K562 (cell line): ENCODE data around the gene HSPB1. TPM values are rescaled to one million over a fixed set of nuclear protein-coding genes. Genes with fewer than 3 reads are reported as not detected.

Source experiments
- AFF1 ChIP-seq, 2 experiments: fragments of 450-650 bp; IDR thresholded peaks; 2 replicates each; pipeline ENCODE4 v1.6.1; 2018; ENCODE audit warnings: mild to moderate bottlenecking in 2 of 2, low read depth in 1 of 2; ENCODE audit not compliant: partially characterized antibody in 2 of 2
- CHCHD3 ChIP-seq: fragments of 250-450 bp; sonication (Bioruptor Pico); IDR thresholded peaks from 2 replicates; pipeline ENCODE4 v2.1.2; 2022; ENCODE audit warnings: mild to moderate bottlenecking
- ETS2 ChIP-seq: IDR thresholded peaks from 2 replicates; pipeline ENCODE4 v1.6.1; 2016; ENCODE audit warnings: borderline replicate concordance, missing genetic modification characterization, mild to moderate bottlenecking, moderate library complexity, missing compliant biosample characterization; ENCODE audit not compliant: poor library complexity, severe bottlenecking
- FOXP1 ChIP-seq: sonication (generic); formaldehyde crosslinking; IDR thresholded peaks from 2 replicates; pipeline ENCODE4 v1.8.0; 2022; ENCODE audit warnings: mild to moderate bottlenecking, missing genetic modification reagents
- HDAC6 ChIP-seq: IDR thresholded peaks from 2 replicates; pipeline ENCODE4 v1.6.1; 2012; ENCODE audit warnings: low read depth, mild to moderate bottlenecking, control low read depth, inconsistent platforms, low read length, moderate library complexity
- L3MBTL2 ChIP-seq: fragments of 450-650 bp; IDR thresholded peaks from 2 replicates; pipeline ENCODE4 v1.6.1; 2016; ENCODE audit warnings: mild to moderate bottlenecking, moderate library complexity
- MYBL2 ChIP-seq, 2 experiments: fragments of 450-650 bp in 1 of 2; sonication (generic) in 1 of 2; formaldehyde crosslinking in 1 of 2; IDR thresholded peaks; 2 replicates each; pipeline versions ENCODE4 v1.6.1 to v1.8.1; 2017 to 2022; ENCODE audit warnings: borderline replicate concordance in 1 of 2, inconsistent platforms in 1 of 2, low read depth in 1 of 2, mild to moderate bottlenecking in 1 of 2, missing genetic modification reagents in 1 of 2, moderate library complexity in 1 of 2
- PHB2 ChIP-seq: fragments of 450-650 bp; IDR thresholded peaks from 2 replicates; pipeline ENCODE4 v1.6.1; 2017; ENCODE audit warnings: low read depth
- RBM14 ChIP-seq: fragments of 200-400 bp; formaldehyde crosslinking; IDR thresholded peaks from 2 replicates; pipeline ENCODE4 v1.6.1; 2018; ENCODE audit warnings: low read depth, mild to moderate bottlenecking, low read length, moderate library complexity, borderline replicate concordance; ENCODE audit not compliant: insufficient read depth
- TBP ChIP-seq: optimal IDR thresholded peaks from 2 replicates; pipeline ENCODE3; 2011; ENCODE audit warnings: low read depth, low read length, improper control_type of control experiment
- ZKSCAN8 ChIP-seq: fragments of 200-800 bp; sonication (Bioruptor generic); IDR thresholded peaks from 2 replicates; pipeline ENCODE4 v1.6.1; 2016; ENCODE audit warnings: missing genetic modification characterization, missing compliant biosample characterization
- ZNF140 ChIP-seq: fragments of 250-450 bp; sonication (Bioruptor Pico); IDR thresholded peaks from 2 replicates; pipeline ENCODE4 v1.8.0; 2021; ENCODE audit warnings: moderate library complexity, mild to moderate bottlenecking, inconsistent platforms
- ZNF518B ChIP-seq: fragments of 250-450 bp; sonication (Bioruptor Pico); IDR thresholded peaks from 2 replicates; pipeline ENCODE4 v1.5.0; 2021; ENCODE audit warnings: mild to moderate bottlenecking, moderate library complexity
- polyA plus RNA-seq, 8 experiments: library from polyadenylated mRNA; depleted of rRNA in 4 of 8; stranded (reverse) in 5 of 8; unstranded in 3 of 8; fragments of >200 nt; fragmentation: Nextera tagmentation in 2 of 8; fragmentation: Illumina TruSeq in 1 of 8; extraction: Ambion mirVana in 2 of 8; extraction: Trizol in 1 of 8; gene quantifications; 2 replicates each; pipeline versions ENCODE4 v1.2.1 to v1.2.3, GENCODE V29; 2011 to 2014; ENCODE audit warnings: inconsistent platforms in 1 of 8, missing spikeins in 1 of 8
- total RNA-seq, 7 experiments: library from RNA; depleted of rRNA in 6 of 7; stranded (reverse); fragments of >200 nt in 6 of 7; fragmentation: Illumina TruSeq in 2 of 7; extraction: Trizol in 2 of 7; gene quantifications; 2 replicates each; pipeline versions ENCODE4 v1.2.1 to v1.2.3, GENCODE V29; 2011 to 2021; ENCODE audit warnings: low replicate concordance in 1 of 7
- TF ChIP-seq, protein P1 (sequence below): fragments of 450-650 bp; IDR thresholded peaks from 2 replicates; pipeline ENCODE4 v1.7.1; 2018; ENCODE audit warnings: mild to moderate bottlenecking, low read depth; ENCODE audit not compliant: partially characterized antibody

The HSPB1 gene
- total and polyA plus RNA-seq, 9 of the 15 experiments (the other 6 are each of a cell fraction or from before 2014, with no cell fraction given): 27.1 to 522 (median 138) TPM

DNA sequence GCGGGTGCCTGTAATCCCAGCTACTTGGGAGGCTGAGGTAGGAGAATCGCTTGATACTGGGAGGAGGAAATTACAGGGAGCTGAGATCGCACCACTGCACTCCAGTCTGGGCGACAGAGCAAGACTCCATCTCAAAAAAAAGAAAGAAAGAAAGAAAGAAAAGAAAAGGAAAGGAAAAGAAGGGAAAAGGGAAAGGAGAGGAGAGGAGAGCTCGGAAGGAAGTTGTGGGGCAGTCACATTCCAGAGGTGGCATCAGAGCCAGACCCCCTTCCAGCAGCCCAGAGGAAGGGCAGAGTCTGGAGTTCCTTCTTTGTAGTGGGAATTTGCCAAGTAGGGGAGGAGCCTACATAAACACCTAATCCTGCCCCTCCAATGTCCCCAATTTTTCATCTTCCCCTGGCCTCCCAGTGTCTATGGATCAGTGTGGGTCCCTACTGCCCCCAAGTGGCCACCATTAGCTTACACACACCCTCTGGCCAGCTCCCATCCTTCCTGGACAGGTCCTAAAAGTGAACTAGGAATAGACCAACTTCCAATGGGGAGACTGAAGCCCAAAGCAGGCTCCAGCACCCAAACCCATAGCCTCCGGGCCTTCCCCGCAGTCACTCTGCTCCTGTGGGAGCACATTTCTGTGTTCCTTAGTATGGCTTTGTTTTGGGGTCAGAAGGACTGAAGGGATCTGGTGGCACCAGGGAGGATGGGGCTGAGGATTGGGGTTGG lies 39.6 kb upstream of the HSPB1 start (continued):
- TF ChIP-seq AFF1 (IDR thresholded peaks at IDR 0.05; ENCODE audit: low read depth in 1 of 2, partially characterized antibody in 2 of 2) (peak in 1 of 2 experiments; percentile 20), L3MBTL2 (no peak), ZNF518B (CRISPR knock-in tag) (no peak), TBP (no peak), CHCHD3 (CRISPR knock-in tag) (no peak), MYBL2 (IDR thresholded peaks at IDR 0.05; ENCODE audit: low read depth) (no peak), MYBL2 (CRISPR knock-in tag; IDR thresholded peaks at IDR 0.05; ENCODE audit: borderline replicate concordance) (no peak), ZKSCAN8 (CRISPR knock-in tag) (no peak), ETS2 (tag) (no peak), RBM14 (no peak), HDAC6 (no peak), ZNF140 (CRISPR knock-in tag) (no peak), FOXP1 (no peak), PHB2 (peak; percentile 59; the same call in 1 of the 2 replicates)
- TF ChIP-seq, protein P1, sequence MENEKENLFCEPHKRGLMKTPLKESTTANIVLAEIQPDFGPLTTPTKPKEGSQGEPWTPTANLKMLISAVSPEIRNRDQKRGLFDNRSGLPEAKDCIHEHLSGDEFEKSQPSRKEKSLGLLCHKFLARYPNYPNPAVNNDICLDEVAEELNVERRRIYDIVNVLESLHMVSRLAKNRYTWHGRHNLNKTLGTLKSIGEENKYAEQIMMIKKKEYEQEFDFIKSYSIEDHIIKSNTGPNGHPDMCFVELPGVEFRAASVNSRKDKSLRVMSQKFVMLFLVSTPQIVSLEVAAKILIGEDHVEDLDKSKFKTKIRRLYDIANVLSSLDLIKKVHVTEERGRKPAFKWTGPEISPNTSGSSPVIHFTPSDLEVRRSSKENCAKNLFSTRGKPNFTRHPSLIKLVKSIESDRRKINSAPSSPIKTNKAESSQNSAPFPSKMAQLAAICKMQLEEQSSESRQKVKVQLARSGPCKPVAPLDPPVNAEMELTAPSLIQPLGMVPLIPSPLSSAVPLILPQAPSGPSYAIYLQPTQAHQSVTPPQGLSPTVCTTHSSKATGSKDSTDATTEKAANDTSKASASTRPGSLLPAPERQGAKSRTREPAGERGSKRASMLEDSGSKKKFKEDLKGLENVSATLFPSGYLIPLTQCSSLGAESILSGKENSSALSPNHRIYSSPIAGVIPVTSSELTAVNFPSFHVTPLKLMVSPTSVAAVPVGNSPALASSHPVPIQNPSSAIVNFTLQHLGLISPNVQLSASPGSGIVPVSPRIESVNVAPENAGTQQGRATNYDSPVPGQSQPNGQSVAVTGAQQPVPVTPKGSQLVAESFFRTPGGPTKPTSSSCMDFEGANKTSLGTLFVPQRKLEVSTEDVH: no peak
